ENCODE results near the gene CRTC2.

Gene CRTC2

GRCh38 chr1:153978274-153978909 lies 20.0 kb upstream of the CRTC2 start:
- TF ChIP-seq CTCF (IDR thresholded peaks at IDR 0.05; ENCODE audit: extremely low read depth, missing control alignments): no peak
- DNase-seq (ENCODE audit: low spot score): no peak

DNA sequence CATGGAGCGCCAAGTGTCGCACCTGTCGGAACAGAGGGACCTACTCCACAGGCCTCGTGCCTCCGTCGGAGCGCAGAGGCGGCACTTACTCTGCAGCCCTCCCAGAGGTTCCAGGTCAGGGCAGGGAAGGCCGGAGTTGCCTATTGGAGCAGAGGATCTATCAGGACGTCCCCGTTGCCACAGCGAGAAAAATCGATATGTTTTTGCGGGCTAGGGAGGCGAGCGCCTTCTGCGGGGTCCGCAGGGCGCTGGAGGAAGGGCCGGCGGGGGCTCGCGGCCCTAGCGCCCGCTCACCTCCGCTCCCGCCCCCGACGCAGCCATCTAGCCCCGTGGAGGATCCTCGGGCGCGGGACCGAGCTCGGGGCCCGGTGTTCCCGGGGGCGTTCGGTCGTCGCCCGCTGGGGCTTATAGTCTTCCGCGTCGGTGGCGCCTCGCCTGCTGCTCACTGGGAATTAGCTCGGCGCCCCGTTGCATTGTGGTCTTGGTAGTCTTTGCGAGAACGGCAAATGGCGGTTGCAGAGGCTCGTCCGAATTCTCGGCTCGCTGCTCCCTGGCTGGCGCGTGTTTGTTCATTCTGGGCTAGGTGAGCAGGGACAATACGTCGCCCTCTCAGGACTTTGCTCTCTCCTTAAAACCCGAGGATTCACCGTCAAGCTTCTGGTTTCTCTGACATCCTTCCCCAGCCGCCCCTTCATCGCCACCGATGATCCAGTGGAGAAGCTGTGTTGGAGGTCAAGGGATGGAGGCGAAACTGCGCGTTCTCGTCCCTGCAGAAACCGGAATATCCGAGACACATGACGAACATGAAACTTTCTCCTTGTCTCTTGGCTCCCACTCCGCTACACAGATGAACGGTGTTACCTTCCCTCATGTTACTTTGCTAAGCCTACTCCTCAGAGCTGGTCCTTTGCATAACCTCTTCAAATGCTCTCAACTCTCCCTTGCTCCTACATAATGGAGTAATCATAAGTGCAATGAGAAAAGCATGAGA lies 19.1 kb upstream of the CRTC2 start, which contains the start of gene JTB:
Gene JTB, minus strand, starts transcription at position 425 of the 991 bp plus-strand sequence. Its CDS starts 422 bp downstream, at position 3.
- no peak for TF ChIP-seq CTCF (IDR thresholded peaks at IDR 0.05; ENCODE audit: extremely low read depth, missing control alignments)
- DNase-seq (ENCODE audit: low spot score): peak; percentile 91

DNA sequence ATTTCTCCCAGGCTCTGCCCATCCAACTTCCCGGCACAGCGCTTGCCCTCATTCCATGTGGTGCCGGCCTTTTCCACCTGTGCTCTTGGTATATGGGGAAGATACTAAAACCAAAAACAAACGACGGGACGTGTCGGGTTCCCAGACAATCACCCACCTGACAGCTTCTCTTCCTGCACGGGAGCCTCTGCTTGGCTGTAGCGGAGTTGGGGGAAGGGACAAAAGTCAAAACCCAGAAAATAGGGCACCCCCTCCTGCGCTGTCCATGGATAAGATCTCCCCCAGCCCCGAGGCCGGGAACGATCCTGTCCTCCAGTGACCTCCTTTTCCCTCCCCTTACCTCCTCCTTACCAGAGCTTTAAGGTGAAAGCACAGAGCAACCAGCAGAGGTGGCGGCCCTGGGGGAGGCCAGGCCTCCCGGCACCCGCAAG lies 18.4 kb upstream of the CRTC2 start:
- DNase-seq (ENCODE audit: low spot score): no peak
- no peak for TF ChIP-seq CTCF (IDR thresholded peaks at IDR 0.05; ENCODE audit: extremely low read depth, missing control alignments)

- no peak for DNase-seq (ENCODE audit: low spot score)
- no peak for TF ChIP-seq CTCF (IDR thresholded peaks at IDR 0.05; ENCODE audit: extremely low read depth, missing control alignments)
Measured at GRCh38 chr1:153973525-153973924, 15.1 kb upstream of the CRTC2 start.

GRCh38 chr1:153973071-153973470 lies 14.7 kb upstream of the CRTC2 start:
- TF ChIP-seq CTCF (IDR thresholded peaks at IDR 0.05; ENCODE audit: extremely low read depth, missing control alignments): no peak
- no peak for DNase-seq (ENCODE audit: low spot score)

- no peak for TF ChIP-seq CTCF (IDR thresholded peaks at IDR 0.05; ENCODE audit: extremely low read depth, missing control alignments)
- DNase-seq (ENCODE audit: low spot score): no peak
Measured at GRCh38 chr1:153970346-153970745, 11.9 kb upstream of the CRTC2 start.

DNA sequence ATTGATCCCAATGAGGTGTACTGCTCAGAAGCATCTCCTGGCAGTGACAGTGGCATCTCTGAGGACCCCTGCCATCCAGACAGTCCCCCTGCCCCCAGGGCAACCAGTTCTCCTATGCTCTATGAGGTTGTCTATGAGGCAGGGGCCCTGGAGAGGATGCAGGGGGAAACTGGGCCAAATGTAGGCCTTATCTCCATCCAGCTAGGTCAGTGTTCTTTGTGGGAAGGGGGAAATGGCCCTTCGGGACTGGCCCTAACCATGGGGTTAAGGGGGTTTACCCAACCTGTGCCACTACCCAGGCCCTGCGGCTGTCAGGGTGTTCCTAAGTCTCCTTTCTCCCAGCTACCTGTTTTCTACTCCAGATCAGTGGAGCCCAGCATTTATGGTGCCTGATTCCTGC lies 10.6 kb upstream of the CRTC2 start:
- TF ChIP-seq CTCF (IDR thresholded peaks at IDR 0.05; ENCODE audit: extremely low read depth, missing control alignments): no peak
- no peak for DNase-seq (ENCODE audit: low spot score)
